Vagina (tissue), 2 donors: ENCODE data around the gene SETBP1. TPM values are rescaled to one million over a fixed set of nuclear protein-coding genes. Genes with fewer than 3 reads are reported as not detected.

Experiments
- DNase-seq, 2 donors: peaks; one replicate each; pipeline ENCODE4 v3.0.0-alpha.2; 2017; ENCODE audit errors: extremely low spot score in 2 of 2
- H3K27ac ChIP-seq: fragments of 200-600 bp; sonication (generic); one replicate; pipeline ENCODE4 v1.5.1; 2019
- H3K27me3 ChIP-seq: fragments of 200-600 bp; sonication (generic); one replicate; pipeline ENCODE4 v1.5.1; 2019
- H3K36me3 ChIP-seq, 2 donors: fragments of 200-600 bp; sonication (generic); one replicate each; pipeline ENCODE4 v1.5.1; 2017 to 2019
- H3K4me1 ChIP-seq: fragments of 200-600 bp; sonication (generic); one replicate; pipeline ENCODE4 v1.5.1; 2019
- H3K4me3 ChIP-seq, 2 donors: fragments of 200-600 bp; sonication (generic); 1 replicate in 1 of 2; 2 replicates in 1 of 2; pipeline ENCODE4 v1.5.1; 2016 to 2019
- H3K9me3 ChIP-seq: fragments of 200-600 bp; sonication (generic); one replicate; pipeline ENCODE4 v1.5.1; 2019
- POLR2A ChIP-seq, 2 donors: fragments of 450-650 bp; IDR thresholded peaks; one replicate each; pipeline ENCODE4 v1.6.1; 2017; ENCODE audit warnings: antibody characterized with exemption in 2 of 2, mild to moderate bottlenecking in 2 of 2, moderate library complexity in 2 of 2
- POLR2AphosphoS5 ChIP-seq, 2 donors: sonication (generic); formaldehyde crosslinking; IDR thresholded peaks; one replicate each; pipeline ENCODE4 v1.9.0; 2017; ENCODE audit warnings: antibody characterized with exemption in 2 of 2, mild to moderate bottlenecking in 2 of 2, low read depth in 1 of 2; ENCODE audit not compliant: insufficient read depth in 1 of 2
- intact Hi-C: fragments of 100-400 bp; cut with DNase I; formaldehyde crosslinking; loops from one replicate; pipeline ENCODE4 v1.15.1; 2023
- total RNA-seq: library from RNA; depleted of rRNA; stranded (reverse); fragments of >200 nt; gene quantifications from one replicate; pipeline ENCODE4 v1.2.3, GENCODE V29; 2016
- TF ChIP-seq, protein P1 (sequence below), 3 experiments: fragments of 450-650 bp in 2 of 3; fragments of 200-600 bp in 1 of 3; sonication (generic) in 1 of 3; IDR thresholded peaks; one replicate each; pipeline ENCODE4 v1.5.1; 2017 to 2019; ENCODE audit warnings: antibody characterized with exemption in 3 of 3, mild to moderate bottlenecking in 2 of 3, moderate library complexity in 2 of 3

SETBP1 gene
- total RNA-seq, 1 donor from 2014 or later, result 38.1 TPM

DNA sequence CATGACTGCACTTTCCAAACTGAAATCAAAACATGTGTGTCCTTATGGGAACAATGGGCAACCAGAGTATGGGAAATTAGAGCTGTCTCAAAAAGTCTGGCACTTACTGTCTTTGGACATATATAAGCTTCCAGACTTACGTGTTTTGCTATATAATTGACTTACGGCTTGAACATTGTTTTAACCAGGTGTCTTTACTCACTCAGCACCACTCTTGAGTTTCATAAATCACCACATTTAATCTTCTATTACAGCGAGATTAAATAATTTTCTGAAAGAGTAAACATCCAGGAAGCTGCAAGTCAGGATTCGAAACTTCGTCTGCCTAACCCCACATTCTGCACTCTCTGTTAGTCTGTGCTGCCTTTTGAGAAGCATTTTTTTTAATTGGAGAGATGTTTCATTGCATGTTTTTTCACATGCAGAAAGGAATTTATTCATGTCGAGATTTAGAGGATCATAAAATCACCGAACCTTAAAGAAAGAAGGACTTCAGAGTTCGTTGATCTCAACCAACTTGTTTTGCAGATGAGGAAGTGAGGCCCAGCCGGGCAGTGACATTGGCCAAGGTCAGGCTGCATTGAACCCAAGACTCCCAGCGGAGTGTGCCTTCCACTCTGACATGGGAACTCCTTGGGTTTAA lies 137.3 kb downstream of the SETBP1 start:
- Histone ChIP-seq H3K36me3 (no peaks in the 10 kb centered on the region), H3K4me3 (no peak overlapping the region), H3K9me3 (no peaks in the 10 kb centered on the region), H3K27me3 (no peaks in the 10 kb centered on the region), H3K4me1 (peaks cover 15% of the 10 kb centered on the region), H3K27ac (no peak overlapping the region)
- intact Hi-C loops, result no loop called here
- no peak for DNase-seq
- TF ChIP-seq POLR2A (IDR thresholded peaks at IDR 0.05) (no peak), POLR2AphosphoS5 (IDR thresholded peaks at IDR 0.05; ENCODE audit: insufficient read depth in 1 of 2, low read depth in 1 of 2) (no peak)
- TF ChIP-seq, protein P1, sequence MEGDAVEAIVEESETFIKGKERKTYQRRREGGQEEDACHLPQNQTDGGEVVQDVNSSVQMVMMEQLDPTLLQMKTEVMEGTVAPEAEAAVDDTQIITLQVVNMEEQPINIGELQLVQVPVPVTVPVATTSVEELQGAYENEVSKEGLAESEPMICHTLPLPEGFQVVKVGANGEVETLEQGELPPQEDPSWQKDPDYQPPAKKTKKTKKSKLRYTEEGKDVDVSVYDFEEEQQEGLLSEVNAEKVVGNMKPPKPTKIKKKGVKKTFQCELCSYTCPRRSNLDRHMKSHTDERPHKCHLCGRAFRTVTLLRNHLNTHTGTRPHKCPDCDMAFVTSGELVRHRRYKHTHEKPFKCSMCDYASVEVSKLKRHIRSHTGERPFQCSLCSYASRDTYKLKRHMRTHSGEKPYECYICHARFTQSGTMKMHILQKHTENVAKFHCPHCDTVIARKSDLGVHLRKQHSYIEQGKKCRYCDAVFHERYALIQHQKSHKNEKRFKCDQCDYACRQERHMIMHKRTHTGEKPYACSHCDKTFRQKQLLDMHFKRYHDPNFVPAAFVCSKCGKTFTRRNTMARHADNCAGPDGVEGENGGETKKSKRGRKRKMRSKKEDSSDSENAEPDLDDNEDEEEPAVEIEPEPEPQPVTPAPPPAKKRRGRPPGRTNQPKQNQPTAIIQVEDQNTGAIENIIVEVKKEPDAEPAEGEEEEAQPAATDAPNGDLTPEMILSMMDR (IDR thresholded peaks at IDR 0.05), result no peak

DNA sequence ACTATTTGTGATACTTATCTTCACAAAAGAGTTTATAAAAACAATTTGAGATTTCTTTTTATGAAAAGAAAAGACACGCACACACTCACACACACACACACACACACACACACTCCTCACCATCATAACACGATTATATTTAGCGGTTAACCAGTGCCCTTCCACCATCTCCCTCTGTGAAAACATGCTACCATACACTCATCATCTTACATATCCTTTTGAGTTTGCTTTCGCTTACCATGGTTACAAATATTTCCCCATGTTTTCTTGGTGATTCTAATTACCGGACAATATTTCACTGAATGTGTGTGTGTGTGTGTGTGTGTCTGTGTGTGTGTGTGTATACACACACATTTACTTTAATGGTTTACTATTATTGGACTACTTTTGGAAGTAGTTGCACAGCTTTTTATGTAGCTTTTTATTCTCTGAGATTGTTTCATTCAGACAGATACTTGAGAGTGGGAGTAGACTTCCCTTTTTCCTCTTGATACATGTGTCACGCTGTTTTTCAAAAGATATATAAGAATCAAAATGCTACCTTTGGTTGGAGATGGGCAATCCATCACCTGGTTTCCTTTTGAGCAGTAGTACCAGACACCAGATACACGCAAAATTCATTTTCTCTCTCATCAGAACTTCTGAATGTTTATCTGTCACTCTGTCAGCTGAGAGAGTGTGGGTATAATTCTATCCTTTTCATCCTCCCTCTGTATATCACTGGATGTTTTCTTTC lies 138.1 kb downstream of the SETBP1 start:
- H3K9me3 ChIP-seq, result no peaks in the 10 kb centered on the region
- no peak for TF ChIP-seq POLR2A (IDR thresholded peaks at IDR 0.05)
- no peak overlapping the region for H3K27ac ChIP-seq
- H3K4me1 ChIP-seq, result peaks cover 23% of the 10 kb centered on the region
- no peaks in the 10 kb centered on the region for H3K36me3 ChIP-seq
- no peak for DNase-seq
- H3K4me3 ChIP-seq, result no peak overlapping the region
- intact Hi-C loops, result no loop called here
- no peaks in the 10 kb centered on the region for H3K27me3 ChIP-seq

DNA sequence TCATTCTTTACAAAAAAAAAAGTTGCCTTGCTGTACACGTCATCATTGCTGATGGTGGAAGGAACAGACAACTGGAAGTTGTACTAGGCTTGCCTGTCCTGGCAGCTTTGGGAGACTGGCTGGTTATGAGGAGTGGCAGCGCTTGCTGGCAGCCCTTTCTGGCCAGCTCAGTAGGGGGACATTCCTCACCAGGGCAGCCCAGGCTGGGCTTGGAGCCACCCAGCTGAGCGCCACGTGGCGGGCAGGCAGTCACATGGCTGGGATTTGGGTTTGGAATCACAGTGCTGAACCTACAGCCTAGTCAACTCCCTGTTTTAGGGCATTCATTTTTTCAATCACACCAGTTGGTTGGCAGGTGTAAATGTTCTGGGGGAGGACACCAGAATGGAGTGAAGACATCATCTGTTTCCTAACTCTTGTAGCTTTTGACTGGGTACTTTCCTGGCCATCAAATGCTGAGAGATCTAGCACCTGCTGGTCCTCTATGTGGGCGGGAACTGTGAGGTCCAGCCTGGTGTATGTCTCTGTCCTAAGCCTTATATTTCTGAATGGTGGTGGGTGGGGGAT lies 139.3 kb downstream of the SETBP1 start:
- peaks cover 35% of the 10 kb centered on the region for H3K4me1 ChIP-seq
- intact Hi-C loops, result no loop called here
- no peak overlapping the region for H3K4me3 ChIP-seq
- no peak overlapping the region for H3K27ac ChIP-seq
- TF ChIP-seq, protein P1 (IDR thresholded peaks at IDR 0.05), result no peak
- TF ChIP-seq POLR2A (IDR thresholded peaks at IDR 0.05) (no peak), POLR2AphosphoS5 (IDR thresholded peaks at IDR 0.05; ENCODE audit: insufficient read depth in 1 of 2, low read depth in 1 of 2) (no peak)
- no peak for DNase-seq
- no peaks in the 10 kb centered on the region for H3K27me3 ChIP-seq
- no peaks in the 10 kb centered on the region for H3K36me3 ChIP-seq
- H3K9me3 ChIP-seq, result no peaks in the 10 kb centered on the region

DNA sequence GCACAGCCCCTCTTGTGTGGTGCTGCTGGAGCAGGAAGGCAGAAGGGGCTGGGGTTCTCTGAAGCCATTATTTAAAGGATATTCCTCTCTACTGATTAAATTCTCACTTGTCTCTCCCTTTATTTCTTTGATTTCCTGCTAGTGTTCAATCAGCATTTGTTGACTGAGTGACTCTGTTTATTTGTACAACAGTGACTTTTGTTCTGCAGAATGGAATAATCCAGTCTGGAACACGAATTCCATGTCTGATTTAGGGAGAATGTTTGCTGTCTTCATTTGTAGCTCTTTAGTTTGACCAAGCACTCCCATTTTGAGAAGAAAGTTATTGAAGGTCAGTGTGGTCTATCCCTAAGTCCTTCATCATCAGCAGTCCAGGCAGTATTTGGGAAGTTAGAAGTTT lies 141.2 kb downstream of the SETBP1 start:
- Histone ChIP-seq H3K9me3 (no peaks in the 10 kb centered on the region), H3K27me3 (no peaks in the 10 kb centered on the region), H3K27ac (no peak overlapping the region), H3K4me1 (peaks cover 41% of the 10 kb centered on the region), H3K4me3 (no peak overlapping the region), H3K36me3 (no peaks in the 10 kb centered on the region)
- TF ChIP-seq POLR2AphosphoS5 (IDR thresholded peaks at IDR 0.05; ENCODE audit: insufficient read depth in 1 of 2, low read depth in 1 of 2) (no peak), POLR2A (IDR thresholded peaks at IDR 0.05) (no peak)
- TF ChIP-seq, protein P1 (IDR thresholded peaks at IDR 0.05), result no peak
- DNase-seq, result no peak
- intact Hi-C loops, result no loop called here

DNA sequence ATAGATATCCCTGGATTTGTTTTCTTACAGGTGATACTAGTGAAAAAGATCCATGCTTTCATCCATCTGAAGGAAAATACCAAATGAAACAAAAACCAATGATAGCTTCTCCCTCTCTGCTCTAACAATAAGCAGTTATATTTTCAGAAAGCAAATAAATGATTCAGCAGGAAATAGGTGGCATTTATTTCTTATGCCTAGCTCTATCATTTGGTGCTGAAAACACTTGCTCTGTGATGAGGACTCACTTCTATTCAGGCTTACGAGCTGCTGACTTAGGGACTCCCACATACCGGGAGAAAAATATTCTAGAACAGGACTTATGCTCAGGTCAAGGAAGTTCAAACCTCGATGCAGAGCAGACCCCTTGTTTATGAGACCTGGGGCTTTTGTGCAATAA lies 142.6 kb downstream of the SETBP1 start:
- DNase-seq, result no peak
- TF ChIP-seq POLR2A (IDR thresholded peaks at IDR 0.05), result no peak
- TF ChIP-seq, protein P1 (IDR thresholded peaks at IDR 0.05), result no peak
- TF ChIP-seq POLR2AphosphoS5 (IDR thresholded peaks at IDR 0.05; ENCODE audit: insufficient read depth in 1 of 2, low read depth in 1 of 2), result no peak
- no peaks in the 10 kb centered on the region for H3K27me3 ChIP-seq
- no peaks in the 10 kb centered on the region for H3K9me3 ChIP-seq
- H3K36me3 ChIP-seq, result no peaks in the 10 kb centered on the region
- no peak overlapping the region for H3K4me3 ChIP-seq
- intact Hi-C loops, result no loop called here
- H3K27ac ChIP-seq, result no peak overlapping the region
- H3K4me1 ChIP-seq, result peaks cover 45% of the 10 kb centered on the region
